Measurements from ENCODE around the gene PANX2. TPM values are rescaled to one million over a fixed set of nuclear protein-coding genes. Genes with fewer than 3 reads are reported as not detected.

The PANX2 gene
- total and polyA plus RNA-seq, 9 of the 15 experiments (the other 6 are each of a cell fraction or from before 2014, with no cell fraction given) = 0.01 to 3.9 (median 0.67) TPM; not detected in 1

DNA sequence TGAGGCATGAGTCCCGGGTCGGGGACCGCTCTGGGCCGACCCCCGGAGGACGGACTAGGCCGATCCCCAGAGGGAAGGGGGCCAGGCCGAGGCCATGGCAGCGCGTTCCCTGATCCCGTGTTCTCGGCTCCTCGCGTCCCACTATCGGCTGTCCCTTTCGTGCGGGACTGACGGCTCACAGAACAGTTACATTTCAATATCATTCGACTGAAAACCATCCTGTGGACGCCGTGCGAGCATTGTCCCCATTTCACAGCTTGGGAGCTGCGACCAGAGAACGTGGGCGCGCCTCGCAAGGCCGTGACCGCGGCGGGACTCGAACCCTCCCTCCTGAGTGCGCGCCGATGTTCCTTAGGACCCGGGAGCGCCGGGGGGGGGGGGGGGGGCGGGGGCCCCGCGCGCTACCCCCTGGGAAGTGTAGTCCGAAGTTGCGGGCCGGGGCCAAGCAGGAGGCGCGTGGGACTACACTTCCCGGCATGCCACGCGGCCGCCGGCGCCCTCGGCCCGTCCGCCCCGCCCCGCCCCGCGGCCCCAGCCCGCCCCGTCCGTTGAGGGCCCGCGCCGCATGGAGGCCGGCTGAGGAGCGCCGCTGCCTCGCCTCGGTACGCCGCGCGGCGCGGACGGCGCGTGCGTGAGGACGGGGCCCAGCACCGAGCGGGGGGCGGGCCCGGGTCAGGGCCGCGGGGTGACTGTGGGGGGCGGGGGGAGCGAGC, 15.0 kb downstream of the PANX2 start, which contains the start of gene TRABD (continued):
- TF ChIP-seq POLR2G (IDR thresholded peaks at IDR 0.05; ENCODE audit: low read depth, low read length) = peak; percentile 64

DNA sequence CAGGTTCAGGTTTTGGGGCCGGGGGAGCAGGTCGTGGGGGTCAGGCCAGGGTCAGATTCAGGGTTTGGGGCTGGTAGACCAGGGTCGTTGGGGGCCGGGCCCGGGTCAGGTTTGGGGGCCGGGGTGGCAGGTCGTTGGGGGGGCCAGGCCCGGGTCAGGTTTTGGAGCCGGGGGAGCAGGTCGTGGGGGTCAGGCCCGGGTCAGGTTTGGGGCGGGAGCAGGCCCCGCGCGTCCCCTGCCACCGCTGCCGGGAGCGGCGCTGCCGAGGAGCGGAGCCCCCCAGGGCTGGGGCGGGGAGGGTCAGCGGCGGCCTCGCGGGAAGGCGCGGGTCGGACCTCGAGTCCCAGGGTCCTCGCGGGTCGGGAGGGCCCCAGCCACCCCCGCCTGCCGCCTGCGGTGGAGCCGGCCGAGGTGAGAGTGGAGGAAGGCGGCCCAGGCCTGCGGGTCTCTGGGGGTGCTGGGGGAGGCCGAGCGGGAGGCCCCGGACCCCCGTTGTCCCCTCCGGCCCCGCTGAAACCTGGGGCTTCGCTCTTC, 15.7 kb downstream of the PANX2 start:
- no peaks in the 10 kb centered on the region for H3K27me3 ChIP-seq (ENCODE audit: control insufficient read depth in 2 of 2, insufficient read depth in 2 of 2, low read length in 2 of 2)
- H3K9me1 ChIP-seq (ENCODE audit: control insufficient read depth, insufficient read depth, low read length) = peaks cover 7% of the 10 kb centered on the region
- WGBS (ENCODE audit: insufficient coverage, low coverage, missing lambda C conversion rate) = no CpG with 5 or more reads among the region's 47 CpGs
- FAIRE-seq (no peak), ATAC-seq (peak; percentile 3; the same call in 1 of the 3 replicates), DNase-seq (ENCODE audit: extremely low read depth in 1 of 4, low spot score in 3 of 4) (peak in 2 of 4 experiments; percentile 52 to 56)
- no TSS peak for BruUV-seq (replicated peaks)
- H3K27ac ChIP-seq (ENCODE audit: extremely low read depth, low read depth, low read length) = peak overlapping the region; percentile 74
- no peak overlapping the region for H2AFZ ChIP-seq (ENCODE audit: low read depth, low read length)
- H3K4me2 ChIP-seq (ENCODE audit: insufficient read depth, low read length) = peak overlapping the region; percentile 74
- H3K79me2 ChIP-seq (ENCODE audit: control insufficient read depth, insufficient read depth, low read length) = peaks cover 45% of the 10 kb centered on the region
- CTCF ChIA-PET (ENCODE audit: low intra/inter-chr PET ratio) = no interaction called here
- H4K20me1 ChIP-seq (replicated peaks; ENCODE audit: control insufficient read depth, insufficient read depth, low read length) = peaks cover 8% of the 10 kb centered on the region; the same call in 1 of the 2 replicates
- H3K36me3 ChIP-seq (ENCODE audit: control insufficient read depth, insufficient read depth, low read length) = peaks cover 13% of the 10 kb centered on the region; the same call in 1 of the 3 replicates
- POLR2A ChIA-PET = interaction anchor here (1.2 kb wide), 1 partner anchor 13 kb away, joined by 3 read pairs; no protein-coding TSS in a partner anchor
- intact Hi-C loops (cut with micrococcal nuclease) (no loop called here), in situ Hi-C loops (cut with MboI) (no loop called here)
- H3K4me3 ChIP-seq = peak overlapping the region; percentile 64
- H3K4me1 ChIP-seq (replicated peaks in 1 of 2; ENCODE audit: control insufficient read depth in 2 of 2, insufficient read depth in 2 of 2, low read length in 2 of 2) = peaks cover 19 to 83% of the 10 kb centered on the region in 2 experiments
- no peaks in the 10 kb centered on the region for H3K9me3 ChIP-seq (replicated peaks; ENCODE audit: control insufficient read depth, insufficient read depth, low read depth, low read length)
- peak overlapping the region; percentile 69 to 95 for H3K9ac ChIP-seq (ENCODE audit: insufficient read depth in 1 of 2, low read depth in 2 of 2, low read length in 2 of 2)
- TF ChIP-seq, protein P1, sequence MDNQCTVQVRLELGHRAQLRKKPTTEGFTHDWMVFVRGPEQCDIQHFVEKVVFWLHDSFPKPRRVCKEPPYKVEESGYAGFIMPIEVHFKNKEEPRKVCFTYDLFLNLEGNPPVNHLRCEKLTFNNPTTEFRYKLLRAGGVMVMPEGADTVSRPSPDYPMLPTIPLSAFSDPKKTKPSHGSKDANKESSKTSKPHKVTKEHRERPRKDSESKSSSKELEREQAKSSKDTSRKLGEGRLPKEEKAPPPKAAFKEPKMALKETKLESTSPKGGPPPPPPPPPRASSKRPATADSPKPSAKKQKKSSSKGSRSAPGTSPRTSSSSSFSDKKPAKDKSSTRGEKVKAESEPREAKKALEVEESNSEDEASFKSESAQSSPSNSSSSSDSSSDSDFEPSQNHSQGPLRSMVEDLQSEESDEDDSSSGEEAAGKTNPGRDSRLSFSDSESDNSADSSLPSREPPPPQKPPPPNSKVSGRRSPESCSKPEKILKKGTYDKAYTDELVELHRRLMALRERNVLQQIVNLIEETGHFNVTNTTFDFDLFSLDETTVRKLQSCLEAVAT (IDR thresholded peaks at IDR 0.05) = no peak
- no peak for TF ChIP-seq IRF2 (CRISPR knock-in tag; IDR thresholded peaks at IDR 0.05)
- peak; percentile 50; the same call in 1 of the 2 replicates for TF ChIP-seq RB1 (IDR thresholded peaks at IDR 0.05; ENCODE audit: low read depth)
- peak; percentile 70; the same call in 1 of the 2 replicates for TF ChIP-seq ZBTB7A (IDR thresholded peaks at IDR 0.05; ENCODE audit: borderline replicate concordance, control insufficient read depth, low read depth, low read length)
- TF ChIP-seq, protein P2, sequence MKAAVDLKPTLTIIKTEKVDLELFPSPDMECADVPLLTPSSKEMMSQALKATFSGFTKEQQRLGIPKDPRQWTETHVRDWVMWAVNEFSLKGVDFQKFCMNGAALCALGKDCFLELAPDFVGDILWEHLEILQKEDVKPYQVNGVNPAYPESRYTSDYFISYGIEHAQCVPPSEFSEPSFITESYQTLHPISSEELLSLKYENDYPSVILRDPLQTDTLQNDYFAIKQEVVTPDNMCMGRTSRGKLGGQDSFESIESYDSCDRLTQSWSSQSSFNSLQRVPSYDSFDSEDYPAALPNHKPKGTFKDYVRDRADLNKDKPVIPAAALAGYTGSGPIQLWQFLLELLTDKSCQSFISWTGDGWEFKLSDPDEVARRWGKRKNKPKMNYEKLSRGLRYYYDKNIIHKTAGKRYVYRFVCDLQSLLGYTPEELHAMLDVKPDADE (conservative IDR thresholded peaks at IDR 0.05; ENCODE audit: control insufficient read depth, low read depth, low read length) = no peak
- TF ChIP-seq KAT7 (CRISPR knock-in tag; IDR thresholded peaks at IDR 0.05; ENCODE audit: borderline replicate concordance) = no peak
- TF ChIP-seq POLR2G (IDR thresholded peaks at IDR 0.05; ENCODE audit: low read depth, low read length) = peak; percentile 59
- 0 out of 2 replicates have a peak, but pooled peaks have one; percentile 46 for TF ChIP-seq ZBTB1 (CRISPR knock-in tag; IDR thresholded peaks at IDR 0.05; ENCODE audit: borderline replicate concordance, low read depth)
- 0 out of 2 replicates have a peak, but pooled peaks have one; percentile 42 for TF ChIP-seq RBFOX2 (IDR thresholded peaks at IDR 0.05; ENCODE audit: low read depth, low read length)
- TF ChIP-seq TAF1 (IDR thresholded peaks at IDR 0.05; ENCODE audit: control insufficient read depth, extremely low read depth, insufficient read depth, low read length, severe bottlenecking) = peak; percentile 7
- no peak for TF ChIP-seq CCNT2 (IDR thresholded peaks at IDR 0.05; ENCODE audit: borderline replicate concordance, extremely low read depth, insufficient read length, low read depth, low read length)
- peak; percentile 22; the same call in 1 of the 2 replicates for TF ChIP-seq PHF8 (IDR thresholded peaks at IDR 0.05; ENCODE audit: borderline replicate concordance, low read length)
- TF ChIP-seq PCBP1 (IDR thresholded peaks at IDR 0.05; ENCODE audit: low read depth, low read length, poor library complexity, severe bottlenecking) = no peak
- peak; percentile 23; the same call in 1 of the 2 replicates for TF ChIP-seq ZFX (CRISPR knock-in tag; IDR thresholded peaks at IDR 0.05)
